SK-N-MC (cell line): ENCODE measurements around the gene RBM23.

Experiments used
- EZH2 ChIP-seq: fragments of 200-600 bp; sonication (generic); IDR thresholded peaks from one replicate; pipeline ENCODE4 v1.6.1; 2017; ENCODE audit warnings: antibody characterized with exemption
- POLR2AphosphoS5 ChIP-seq: IDR thresholded peaks from 2 replicates; pipeline ENCODE4 v1.6.1; 2012; ENCODE audit warnings: mild to moderate bottlenecking, low read depth, low read length, borderline replicate concordance

GRCh38 chr14:22877000-22877501 is 41.9 kb downstream of the RBM23 start:
- TF ChIP-seq EZH2 (no peak), POLR2AphosphoS5 (no peak)
